Esophagus squamous epithelium (tissue), 5 donors: Measurements from ENCODE around the gene SLC27A5. TPM values are rescaled to one million over a fixed set of nuclear protein-coding genes. Genes with fewer than 3 reads are reported as not detected.

Experiments
- DNase-seq: peaks from one replicate; lab custom pipeline; 2025; lab: John Stamatoyannopoulos, UW
- H3K27ac ChIP-seq, 4 donors: fragments of 200-600 bp; sonication (generic); one replicate each; pipeline ENCODE4 v1.5.1; 2016 to 2019; ENCODE audit warnings: mild to moderate bottlenecking in 1 of 4
- H3K27me3 ChIP-seq, 4 donors: fragments of 200-600 bp; sonication (generic); 1 replicate in 3 of 4; 2 replicates in 1 of 4; pipeline versions ENCODE4 v1.5.1 to v1.6.0; 2017 to 2021; ENCODE audit warnings: antibody characterized with exemption in 1 of 4
- H3K36me3 ChIP-seq, 3 donors: fragments of 200-600 bp; sonication (generic); one replicate each; pipeline ENCODE4 v1.5.1; 2016 to 2019
- H3K4me1 ChIP-seq, 3 donors: fragments of 200-600 bp; sonication (generic); one replicate each; pipeline ENCODE4 v1.5.1; 2017 to 2019
- H3K4me3 ChIP-seq, 4 donors: fragments of 200-600 bp; sonication (generic); 1 replicate in 3 of 4; 2 replicates in 1 of 4; pipeline ENCODE4 v1.5.1; 2016 to 2019; ENCODE audit warnings: mild to moderate bottlenecking in 2 of 4, moderate library complexity in 1 of 4
- H3K9me3 ChIP-seq, 3 donors: fragments of 200-600 bp; sonication (generic); one replicate each; pipeline ENCODE4 v1.5.1; 2016 to 2019
- CTCF ChIP-seq, 6 experiments: fragments of 450-650 bp in 4 of 6; fragments of 200-600 bp in 2 of 6; sonication (generic) in 2 of 6; IDR thresholded peaks; one replicate each; pipeline ENCODE4 v1.5.1; 2016 to 2019; ENCODE audit warnings: antibody characterized with exemption in 6 of 6, mild to moderate bottlenecking in 4 of 6, moderate library complexity in 4 of 6
- POLR2A ChIP-seq, 4 donors: fragments of 450-650 bp; IDR thresholded peaks; one replicate each; pipeline ENCODE4 v1.6.1; 2017; ENCODE audit warnings: antibody characterized with exemption in 4 of 4, mild to moderate bottlenecking in 4 of 4, moderate library complexity in 3 of 4
- WGBS, 2 donors: methylation state at CpG; one replicate each; pipeline ENCODE4 v1.1.5; 2018; 5-methylcytosine and 5-hydroxymethylcytosine counted together
- intact Hi-C: fragments of 100-400 bp; cut with DNase I; formaldehyde crosslinking; loops from one replicate; pipeline ENCODE4 v1.15.0; 2022
- total RNA-seq, 4 donors: library from RNA; depleted of rRNA; stranded (reverse); fragments of >200 nt; gene quantifications; one replicate each; pipeline ENCODE4 v1.1.0, GENCODE V29; 2016
- donor health status: DM: yes; HTN: yes; CAD: no.

Gene SLC27A5
- total RNA-seq: 1 to 10 TPM; 1.9 to 5.3 (median 2.6) TPM

- TF ChIP-seq CTCF (IDR thresholded peaks at IDR 0.05) (no peak), POLR2A (IDR thresholded peaks at IDR 0.05) (no peak)
- WGBS, 2 donors: 47 to 82% methylated on average over 2 to 14 of the region's 25 CpGs
These were observed at the start of gene SLC27A5 for GRCh38 chr19:58511353-58512208. Gene SLC27A5 (minus strand): TSS chr19:58511992. CDS start chr19:58511955, 37 bp downstream.

GRCh38 chr19:58560921-58561320, 49.1 kb upstream of the SLC27A5 start:
- H3K36me3 ChIP-seq: peaks cover 5 to 12% (median 11%) of the 10 kb centered on the region in 3 donors
- DNase-seq: no peak
- H3K27me3 ChIP-seq: no peaks in the 10 kb centered on the region
- intact Hi-C loops: no loop called here
- no peak overlapping the region for H3K4me3 ChIP-seq
- no peaks in the 10 kb centered on the region for H3K9me3 ChIP-seq
- no peak overlapping the region for H3K27ac ChIP-seq
- peaks cover 40 to 69% (median 46%) of the 10 kb centered on the region in 3 donors for H3K4me1 ChIP-seq
- no peak for TF ChIP-seq POLR2A (IDR thresholded peaks at IDR 0.05)

More at GRCh38 chr19:58511353-58512208, at the start of gene SLC27A5:
- intact Hi-C loops: no loop called here
- H3K4me1 ChIP-seq: peaks cover 10 to 35% (median 17%) of the 10 kb centered on the region in 3 donors
- peaks cover 0 to 11% (median 8%) of the 10 kb centered on the region in 3 donors for H3K36me3 ChIP-seq
- no peak within 1 kb of the TSS for H3K4me3 ChIP-seq
- H3K9me3 ChIP-seq: peaks cover 0 to 12% (median 0%) of the 10 kb centered on the region in 3 donors
- no peak within 1 kb of the TSS for H3K27ac ChIP-seq
- no peak for DNase-seq
- no peaks in the 10 kb centered on the region for H3K27me3 ChIP-seq

- H3K27me3 ChIP-seq: no peaks in the 10 kb centered on the region
- peak overlapping the region; percentile 80 to 92 (median 88) for H3K4me3 ChIP-seq
- intact Hi-C loops: no loop called here
- H3K27ac ChIP-seq: peak overlapping the region; percentile 94 to 100 (median 99)
- peaks cover 5 to 17% (median 13%) of the 10 kb centered on the region in 3 donors for H3K36me3 ChIP-seq
- H3K9me3 ChIP-seq: no peaks in the 10 kb centered on the region
- TF ChIP-seq CTCF (IDR thresholded peaks at IDR 0.05): no peak
- TF ChIP-seq POLR2A (IDR thresholded peaks at IDR 0.05): no peak
- peaks cover 44 to 75% (median 53%) of the 10 kb centered on the region in 3 donors for H3K4me1 ChIP-seq
- DNase-seq: no peak
- WGBS, 2 donors: 64 to 96% methylated on average over 3 to 8 of the region's 8 CpGs
These were observed 48.5 kb upstream of the SLC27A5 start for GRCh38 chr19:58560007-58560887.

GRCh38 chr19:58559275-58560006, 47.6 kb upstream of the SLC27A5 start:
- DNase-seq: no peak
- Histone ChIP-seq H3K4me3 (peak overlapping the region; percentile 80 to 92 (median 88)), H3K27me3 (no peaks in the 10 kb centered on the region), H3K4me1 (peaks cover 47 to 78% (median 54%) of the 10 kb centered on the region in 3 donors), H3K9me3 (no peaks in the 10 kb centered on the region), H3K27ac (peak overlapping the region; percentile 94 to 100 (median 99)), H3K36me3 (peaks cover 5 to 17% (median 13%) of the 10 kb centered on the region in 3 donors)
- peak in 3 of 4 donors; percentile 42 to 67 (median 43) for TF ChIP-seq POLR2A (IDR thresholded peaks at IDR 0.05)
- no peak for TF ChIP-seq CTCF (IDR thresholded peaks at IDR 0.05)
- 4 to 8% methylated on average over 6 to 10 of the region's 33 CpGs for WGBS, 2 donors
- intact Hi-C loops: no loop called here
